ENCODE results near the gene FAM20B.
"Not testable (repeated sequence)": the region's sequence is repeated elsewhere in the genome, so short reads cannot be mapped to it uniquely, and the experiment has no call there.

FAM20B gene

DNA sequence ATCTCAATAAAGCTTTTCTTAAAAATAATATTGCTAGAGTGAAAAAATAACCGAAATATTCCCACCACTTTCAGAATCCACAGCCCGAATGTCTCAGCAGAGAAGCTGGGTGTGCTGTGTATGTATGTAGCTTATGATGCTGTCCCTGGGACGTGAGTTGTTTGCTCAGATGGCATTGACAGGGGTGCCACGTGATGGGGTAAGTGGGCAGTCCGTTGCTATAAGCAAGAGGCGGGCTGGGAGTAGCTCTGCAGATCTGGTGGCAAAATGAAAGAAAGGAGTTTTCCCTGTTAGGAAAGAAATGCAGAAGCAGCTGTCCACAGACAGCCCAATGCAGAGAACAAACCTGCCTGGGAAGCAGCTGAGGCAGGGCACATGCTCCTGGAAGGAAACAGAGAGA, 3.8 kb upstream of the FAM20B start:
- in situ Hi-C loops (cut with MboI; ENCODE audit: low sequenced_read_pairs): loop anchor here (25.0 kb wide), 2 partner anchors 260 to 485 kb away; no protein-coding TSS in a partner anchor

DNA sequence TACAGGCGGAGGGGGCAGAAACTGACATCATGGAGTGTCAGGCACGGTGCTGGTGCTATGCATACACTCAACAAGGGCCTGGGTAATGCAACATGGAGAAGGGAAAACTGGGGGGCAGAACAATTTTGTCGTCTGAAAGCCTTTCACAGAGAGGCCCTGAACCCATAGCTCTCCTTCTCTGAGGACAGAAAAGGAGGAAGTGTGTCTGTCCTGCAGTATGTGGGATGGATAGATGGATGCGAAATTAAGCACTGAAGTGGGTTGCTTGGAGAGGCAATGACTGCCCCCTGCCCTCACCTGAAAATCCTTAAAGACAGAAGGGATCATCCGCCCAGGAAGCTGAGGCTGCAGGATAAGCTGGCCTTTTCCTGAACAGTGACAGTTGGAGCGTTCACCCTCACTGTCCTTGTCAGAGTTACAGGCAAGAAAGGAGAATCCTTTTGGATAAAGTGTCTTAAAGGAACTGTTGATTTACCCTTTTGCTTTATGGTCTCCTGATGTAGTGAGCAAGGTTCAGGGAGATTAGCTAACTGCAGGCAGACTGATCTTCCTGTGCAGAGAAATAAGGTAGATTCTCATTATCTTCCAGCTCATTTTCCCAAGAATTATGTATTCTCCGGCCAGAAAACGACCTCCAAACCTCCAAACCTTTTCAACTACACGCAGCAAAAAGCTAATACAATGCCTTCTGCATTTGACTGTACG, 1.6 kb upstream of the FAM20B start:
- in situ Hi-C loops (cut with MboI; ENCODE audit: low sequenced_read_pairs): loop anchor here (25.0 kb wide), 2 partner anchors 262 to 487 kb away; no protein-coding TSS in a partner anchor

GRCh38 chr1:179025975-179026812, 500 bp downstream of the FAM20B start:
- in situ Hi-C loops (cut with MboI; ENCODE audit: low sequenced_read_pairs): no loop called here

DNA sequence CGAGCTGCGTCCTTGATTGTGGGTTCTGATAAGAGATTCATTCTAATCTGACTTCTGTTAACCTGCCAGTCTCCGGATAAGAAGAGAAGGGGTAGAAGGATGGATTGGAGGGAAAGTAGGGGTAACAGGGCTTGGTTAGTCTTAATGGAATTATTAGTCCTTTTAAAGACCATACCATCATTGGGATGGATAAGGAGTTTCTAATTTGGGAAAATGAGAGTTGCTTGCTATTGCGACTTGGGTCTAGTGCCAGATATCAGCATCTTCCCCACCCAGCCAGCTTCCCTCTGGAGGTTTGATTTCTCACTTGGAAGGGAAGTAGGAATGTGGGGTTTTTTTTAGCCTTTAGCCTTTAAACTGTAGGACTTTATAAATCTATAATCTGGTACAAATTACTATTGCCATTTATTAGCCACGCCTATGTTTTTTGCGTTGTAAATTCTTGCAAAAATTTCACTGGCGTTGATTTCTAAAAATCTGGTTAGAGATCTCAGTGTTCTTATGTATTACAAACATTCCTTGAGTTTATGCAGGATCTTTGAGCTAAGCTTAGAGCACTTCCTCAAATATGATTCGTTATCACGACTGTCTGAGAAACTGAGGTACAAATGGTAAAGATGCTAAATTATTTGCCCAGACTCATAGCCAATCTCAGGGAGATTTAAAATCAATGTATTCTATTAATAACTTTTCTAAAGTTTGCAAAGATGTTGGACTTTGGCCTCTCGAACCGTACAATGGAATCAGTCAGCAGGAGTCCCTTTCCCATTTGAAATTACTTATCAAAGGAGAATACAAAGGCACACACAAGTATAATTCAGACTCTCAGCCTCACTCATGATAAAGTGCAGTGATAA, 1.3 kb downstream of the FAM20B start:
- in situ Hi-C loops (cut with MboI; ENCODE audit: low sequenced_read_pairs): no loop called here

DNA sequence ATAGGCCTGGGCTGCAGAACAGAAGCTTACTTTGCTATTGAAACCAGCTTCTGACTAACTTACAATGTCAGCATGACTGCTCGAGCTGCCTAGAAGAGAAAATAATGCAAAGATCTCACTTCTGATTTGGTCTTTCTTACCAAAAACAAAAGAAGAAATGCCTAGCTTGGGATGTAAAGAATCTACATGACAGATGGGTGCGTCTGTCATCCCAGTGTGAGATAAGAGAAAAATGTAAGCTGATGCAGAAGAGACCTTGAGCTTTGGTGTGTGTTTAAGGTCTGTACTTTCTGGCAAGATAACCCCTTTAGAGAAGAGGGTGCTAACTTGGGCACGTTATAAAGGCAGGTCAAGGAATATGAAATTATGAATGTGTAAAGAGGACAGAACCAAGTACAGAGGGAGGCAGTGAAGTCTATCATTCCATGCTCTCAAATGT, 3.6 kb downstream of the FAM20B start:
- in situ Hi-C loops (cut with MboI; ENCODE audit: low sequenced_read_pairs): no loop called here

GRCh38 chr1:179030130-179030529, 4.4 kb downstream of the FAM20B start:
- in situ Hi-C loops (cut with MboI; ENCODE audit: low sequenced_read_pairs): no loop called here

GRCh38 chr1:179030683-179031082, 5.0 kb downstream of the FAM20B start:
- in situ Hi-C loops (cut with MboI; ENCODE audit: low sequenced_read_pairs): no loop called here

- in situ Hi-C loops (cut with MboI; ENCODE audit: low sequenced_read_pairs): no loop called here
Measured at GRCh38 chr1:179031284-179031683, 5.6 kb downstream of the FAM20B start.

GRCh38 chr1:179031855-179032513, 6.3 kb downstream of the FAM20B start:
- in situ Hi-C loops (cut with MboI; ENCODE audit: low sequenced_read_pairs): no loop called here

DNA sequence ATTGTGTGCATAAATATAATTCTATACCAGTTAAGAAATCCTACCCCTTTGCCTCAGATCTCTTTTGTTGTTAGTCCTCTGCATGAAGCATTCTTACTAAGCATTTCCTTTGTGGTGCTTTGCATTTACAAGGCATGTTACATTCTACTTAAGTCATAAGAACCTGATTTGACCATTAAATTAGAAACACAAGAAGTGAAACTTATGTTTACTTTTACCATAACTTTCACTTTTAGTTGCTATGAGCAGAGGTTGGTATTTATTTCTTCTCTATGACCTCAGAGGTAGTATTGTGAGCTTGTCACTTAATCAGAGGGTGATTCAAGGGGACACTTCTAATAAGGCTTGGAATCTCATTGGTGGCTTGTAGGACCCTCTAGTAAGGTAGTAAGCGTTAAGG, 9.0 kb downstream of the FAM20B start:
- in situ Hi-C loops (cut with MboI; ENCODE audit: low sequenced_read_pairs): no loop called here

DNA sequence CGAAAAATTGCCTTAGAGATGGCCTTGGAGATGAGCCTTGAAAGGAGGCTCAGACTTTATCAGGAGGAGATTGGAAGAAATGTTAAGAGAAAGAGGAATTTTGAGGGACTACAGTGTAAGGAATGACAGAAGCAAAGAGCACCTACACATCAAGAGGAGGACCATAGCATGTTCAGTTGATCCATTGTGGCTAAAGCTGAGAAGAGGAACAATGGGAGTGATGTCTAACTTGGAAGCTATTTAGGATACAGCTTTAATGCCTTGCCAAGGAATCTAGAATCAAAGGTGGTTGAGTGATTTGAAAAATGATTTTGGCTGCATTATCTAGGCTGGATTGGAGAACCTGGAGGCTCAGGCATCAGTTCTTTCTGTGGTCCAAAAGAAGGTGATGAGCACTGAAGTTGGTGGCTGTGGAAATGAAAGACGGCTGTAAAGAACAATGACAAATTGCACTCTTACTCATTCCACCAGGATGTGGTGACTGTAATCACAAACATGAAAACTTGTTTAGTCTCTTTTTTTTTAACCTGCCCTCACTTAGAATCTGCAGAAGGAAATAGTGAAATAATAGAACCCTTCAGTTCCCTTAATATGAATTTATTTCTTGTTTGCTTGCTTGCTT, 11.3 kb downstream of the FAM20B start:
- in situ Hi-C loops (cut with MboI; ENCODE audit: low sequenced_read_pairs): no loop called here

- in situ Hi-C loops (cut with MboI; ENCODE audit: low sequenced_read_pairs): no loop called here
Measured at GRCh38 chr1:179038528-179039281, 13.0 kb downstream of the FAM20B start.

DNA sequence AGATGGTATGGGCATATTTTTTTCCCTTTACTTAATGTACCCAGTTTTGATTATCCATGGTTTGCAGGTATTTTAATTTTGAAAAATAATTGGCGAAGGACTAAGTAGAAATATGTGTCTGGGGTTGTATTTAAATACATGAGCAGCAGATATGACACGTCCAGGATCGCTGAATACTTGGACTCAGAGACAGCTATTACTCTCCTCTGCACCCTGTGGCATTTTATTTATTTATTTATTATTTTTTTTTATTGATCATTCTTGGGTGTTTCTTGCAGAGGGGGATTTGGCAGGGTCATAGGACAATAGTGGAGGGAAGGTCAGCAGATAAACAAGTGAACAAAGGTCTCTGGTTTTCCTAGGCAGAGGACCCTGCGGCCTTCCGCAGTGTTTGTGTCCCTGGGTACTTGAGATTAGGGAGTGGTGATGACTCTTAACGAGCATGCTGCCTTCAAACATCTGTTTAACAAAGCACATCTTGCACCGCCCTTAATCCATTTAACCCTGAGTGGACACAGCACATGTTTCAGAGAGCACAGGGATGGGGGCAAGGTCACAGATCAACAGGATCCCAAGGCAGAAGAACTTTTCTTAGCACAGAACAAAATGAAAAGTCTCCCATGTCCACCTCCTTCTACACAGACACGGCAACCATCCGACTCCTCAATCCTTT, 13.9 kb downstream of the FAM20B start:
- in situ Hi-C loops (cut with MboI; ENCODE audit: low sequenced_read_pairs): not testable (repeated sequence)

DNA sequence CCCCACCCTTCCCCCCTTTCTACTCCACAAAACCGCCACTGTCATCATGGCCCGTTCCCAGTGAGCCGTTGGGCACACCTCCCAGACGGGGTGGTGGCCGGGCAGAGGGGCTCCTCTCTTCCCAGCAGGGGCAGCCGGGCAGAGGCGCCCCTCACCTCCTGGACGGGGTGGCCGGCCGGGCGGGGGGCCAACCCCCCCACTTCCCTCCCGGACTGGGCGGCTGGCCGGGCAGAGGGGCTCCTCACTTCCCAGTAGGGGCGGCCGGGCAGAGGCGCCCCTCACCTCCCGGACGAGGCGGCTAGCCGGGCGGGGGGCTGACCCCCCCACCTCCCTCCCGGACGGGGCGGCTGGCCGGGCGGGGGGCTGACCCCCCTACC, 14.5 kb downstream of the FAM20B start:
- in situ Hi-C loops (cut with MboI; ENCODE audit: low sequenced_read_pairs): not testable (repeated sequence)

- in situ Hi-C loops (cut with MboI; ENCODE audit: low sequenced_read_pairs): no loop called here
Measured at GRCh38 chr1:179042087-179042486, 16.4 kb downstream of the FAM20B start.

GRCh38 chr1:179042700-179043099, 17.0 kb downstream of the FAM20B start:
- in situ Hi-C loops (cut with MboI; ENCODE audit: low sequenced_read_pairs): no loop called here

- in situ Hi-C loops (cut with MboI; ENCODE audit: low sequenced_read_pairs): no loop called here
Measured at GRCh38 chr1:179043266-179043665, 17.6 kb downstream of the FAM20B start.

- in situ Hi-C loops (cut with MboI; ENCODE audit: low sequenced_read_pairs): no loop called here
Measured at GRCh38 chr1:179043907-179044306, 18.2 kb downstream of the FAM20B start.

Data from HL-60/S4 treated with phorbol 12-myristate 13-acetate at 8.2 ng/mL for 4 days and 3 days (cell line).